Upper lobe of left lung (tissue), 6 donors: Measurements from ENCODE around the gene RNF41. TPM values are rescaled to one million over a fixed set of nuclear protein-coding genes. Genes with fewer than 3 reads are reported as not detected.

Experiments used
- ATAC-seq, 2 donors: fragments of 200-7000 bp; cut with Tn5 transposase; one replicate each; pipeline ENCODE4 v1.9.1; 2022; ENCODE audit warnings: mild to moderate bottlenecking in 2 of 2, moderate library complexity in 2 of 2; ENCODE audit not compliant: low FRiP score in 2 of 2
- DNase-seq, 2 donors: peaks; one replicate each; pipeline ENCODE4 v3.0.0-alpha.2; 2019 to 2020
- H3K27ac ChIP-seq, 4 donors: fragments of 200-600 bp; sonication (generic); one replicate each; pipeline ENCODE4 v1.5.1; 2016 to 2019
- H3K27me3 ChIP-seq, 4 donors: fragments of 200-600 bp; sonication (generic); one replicate each; pipeline ENCODE4 v1.5.1; 2017 to 2019
- H3K36me3 ChIP-seq, 4 donors: fragments of 200-600 bp; sonication (generic); one replicate each; pipeline ENCODE4 v1.5.1; 2016 to 2019
- H3K4me1 ChIP-seq, 4 donors: fragments of 200-600 bp; sonication (generic); one replicate each; pipeline ENCODE4 v1.5.1; 2018 to 2019
- H3K4me3 ChIP-seq, 4 donors: fragments of 200-600 bp; sonication (generic); one replicate each; pipeline ENCODE4 v1.5.1; 2017 to 2019; ENCODE audit warnings: mild to moderate bottlenecking in 2 of 4, moderate library complexity in 1 of 4
- H3K9me3 ChIP-seq, 4 donors: fragments of 200-600 bp; sonication (generic); one replicate each; pipeline ENCODE4 v1.5.1; 2018 to 2019
- EP300 ChIP-seq, 4 donors: sonication (generic); formaldehyde crosslinking; IDR thresholded peaks; one replicate each; pipeline ENCODE4 v1.5.1; 2017; ENCODE audit warnings: antibody characterized with exemption in 4 of 4, control low read depth in 2 of 4
- POLR2A ChIP-seq, 4 donors: fragments of 450-650 bp; IDR thresholded peaks; one replicate each; pipeline ENCODE4 v1.5.1; 2016 to 2017; ENCODE audit warnings: antibody characterized with exemption in 4 of 4, mild to moderate bottlenecking in 2 of 4
- POLR2AphosphoS5 ChIP-seq, 2 donors: sonication (generic); formaldehyde crosslinking; IDR thresholded peaks; one replicate each; pipeline ENCODE4 v1.5.1; 2017; ENCODE audit warnings: antibody characterized with exemption in 2 of 2
- WGBS, 2 donors: methylation state at CpG; one replicate each; pipeline ENCODE4 v1.1.5; 2017 to 2018; 5-methylcytosine and 5-hydroxymethylcytosine counted together
- total RNA-seq, 6 donors: library from RNA; depleted of rRNA in 4 of 6; stranded (reverse); fragments of >200 nt in 4 of 6; gene quantifications; one replicate each; pipeline versions ENCODE4 v1.1.0 to v1.2.1, GENCODE V29; 2016 to 2021
- TF ChIP-seq, protein P1 (sequence below), 6 experiments: fragments of 450-650 bp in 4 of 6; fragments of 200-600 bp in 2 of 6; sonication (generic) in 2 of 6; IDR thresholded peaks; one replicate each; pipeline ENCODE4 v1.5.1; 2016 to 2019; ENCODE audit warnings: antibody characterized with exemption in 6 of 6
- donor health status: DM: no; HTN: no; CAD: no; lungs with moderate emphysema.
- donor health status: DM: no; HTN: yes; CAD: no; lungs with severe emphysema.

RNF41 gene
- total RNA-seq, 6 donors from 2014 or later: 38.8 to 94.3 (median 62.1) TPM

DNA sequence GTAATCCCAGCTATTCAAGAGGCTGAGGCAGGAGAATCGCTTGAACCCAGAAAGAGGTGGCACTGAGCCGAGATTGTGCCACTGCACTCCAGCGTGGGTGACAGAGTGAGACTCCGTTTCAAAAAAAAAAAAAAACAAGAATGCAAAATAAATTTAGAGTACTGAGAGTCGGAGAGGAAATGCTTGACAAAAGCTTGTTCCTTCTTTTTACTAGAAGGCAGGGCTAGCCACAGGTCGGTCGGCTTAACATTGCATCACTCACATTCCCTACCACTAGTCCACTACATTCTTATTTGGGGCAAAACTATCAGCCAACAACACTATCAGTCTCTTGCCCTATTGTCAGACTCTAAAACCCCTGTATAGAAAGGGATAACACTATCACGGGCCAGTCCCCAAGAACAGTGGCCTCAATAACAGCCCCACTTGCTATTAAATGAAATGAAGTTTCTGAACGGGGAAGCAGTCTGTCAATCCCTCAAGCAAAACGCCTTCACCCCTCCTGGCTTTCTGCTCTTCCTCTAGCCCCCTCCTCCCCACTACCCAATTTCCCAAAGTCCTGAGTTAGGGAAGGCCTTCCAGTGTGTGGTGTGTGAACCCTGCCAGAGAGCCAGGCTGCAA is 1.0 kb downstream of the RNF41 start:
- Histone ChIP-seq H3K27me3 (no peaks in the 10 kb centered on the region), H3K4me1 (peaks cover 39 to 52% (median 42%) of the 10 kb centered on the region in 4 donors), H3K36me3 (peaks cover 0 to 14% (median 6%) of the 10 kb centered on the region in 4 donors), H3K27ac (peak overlapping the region; percentile 96 to 100 (median 96)), H3K9me3 (no peaks in the 10 kb centered on the region), H3K4me3 (peak overlapping the region; percentile 79 to 96 (median 84))
- ATAC-seq (peak in 1 of 2 donors; percentile 21), DNase-seq (peak in 1 of 2 donors; percentile 59)
- TF ChIP-seq, protein P1, sequence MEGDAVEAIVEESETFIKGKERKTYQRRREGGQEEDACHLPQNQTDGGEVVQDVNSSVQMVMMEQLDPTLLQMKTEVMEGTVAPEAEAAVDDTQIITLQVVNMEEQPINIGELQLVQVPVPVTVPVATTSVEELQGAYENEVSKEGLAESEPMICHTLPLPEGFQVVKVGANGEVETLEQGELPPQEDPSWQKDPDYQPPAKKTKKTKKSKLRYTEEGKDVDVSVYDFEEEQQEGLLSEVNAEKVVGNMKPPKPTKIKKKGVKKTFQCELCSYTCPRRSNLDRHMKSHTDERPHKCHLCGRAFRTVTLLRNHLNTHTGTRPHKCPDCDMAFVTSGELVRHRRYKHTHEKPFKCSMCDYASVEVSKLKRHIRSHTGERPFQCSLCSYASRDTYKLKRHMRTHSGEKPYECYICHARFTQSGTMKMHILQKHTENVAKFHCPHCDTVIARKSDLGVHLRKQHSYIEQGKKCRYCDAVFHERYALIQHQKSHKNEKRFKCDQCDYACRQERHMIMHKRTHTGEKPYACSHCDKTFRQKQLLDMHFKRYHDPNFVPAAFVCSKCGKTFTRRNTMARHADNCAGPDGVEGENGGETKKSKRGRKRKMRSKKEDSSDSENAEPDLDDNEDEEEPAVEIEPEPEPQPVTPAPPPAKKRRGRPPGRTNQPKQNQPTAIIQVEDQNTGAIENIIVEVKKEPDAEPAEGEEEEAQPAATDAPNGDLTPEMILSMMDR (IDR thresholded peaks at IDR 0.05): no peak
- peak in 2 of 4 donors; percentile 7 to 19 for TF ChIP-seq POLR2A (IDR thresholded peaks at IDR 0.05)
- 1 to 4% methylated on average over 10 of the region's 10 CpGs for WGBS, 2 donors

DNA sequence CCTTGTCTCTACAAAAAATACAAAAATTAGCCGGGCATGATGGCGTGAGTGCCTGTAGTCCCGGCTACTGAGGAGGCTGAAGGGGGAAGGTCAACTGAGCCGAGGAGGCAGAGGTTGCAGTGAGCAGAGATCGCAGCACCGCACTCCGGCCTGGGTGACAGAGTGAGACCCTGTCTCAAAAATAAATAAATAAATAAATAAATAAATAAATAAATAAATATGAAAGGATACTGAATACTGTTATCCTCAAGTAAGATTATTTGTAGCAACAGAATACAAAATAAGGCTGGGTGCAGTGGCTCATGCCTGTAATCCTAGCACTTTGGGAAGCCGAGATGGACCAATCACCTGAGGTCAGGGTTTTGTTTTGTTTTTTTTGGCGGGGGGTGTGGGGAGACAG is 1.9 kb downstream of the RNF41 start:
- Histone ChIP-seq H3K27me3 (no peaks in the 10 kb centered on the region), H3K4me1 (peaks cover 35 to 45% (median 38%) of the 10 kb centered on the region in 4 donors), H3K4me3 (peak overlapping the region in 1 of 4 donors; percentile 96), H3K27ac (peak overlapping the region; percentile 96 to 100 (median 96)), H3K36me3 (peaks cover 5 to 23% (median 13%) of the 10 kb centered on the region in 4 donors), H3K9me3 (no peaks in the 10 kb centered on the region)
- 89 to 90% methylated on average over 9 of the region's 9 CpGs for WGBS, 2 donors
- no peak for ATAC-seq
- no peak for DNase-seq
- no peak for TF ChIP-seq EP300 (IDR thresholded peaks at IDR 0.05)
- TF ChIP-seq, protein P1 (IDR thresholded peaks at IDR 0.05): no peak

DNA sequence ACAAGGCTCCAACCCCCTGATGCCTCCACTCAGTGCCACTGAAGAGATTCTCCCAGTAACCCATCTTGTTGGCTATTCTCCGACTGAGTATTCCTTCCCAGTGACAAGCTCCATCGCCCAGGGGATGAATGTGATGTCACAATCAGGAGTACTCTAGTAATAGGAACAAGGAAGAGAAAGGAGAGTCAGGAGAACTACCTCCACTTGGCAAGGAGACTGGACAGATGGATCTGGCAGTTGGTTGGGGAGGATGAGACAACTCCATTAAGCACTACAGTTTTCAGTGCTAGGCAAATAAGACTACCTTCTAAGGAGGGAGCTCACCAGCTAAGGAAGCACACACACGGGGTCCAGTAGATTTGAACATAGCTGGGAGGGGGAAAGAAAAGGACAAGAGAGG is 5.3 kb downstream of the RNF41 start:
- no peaks in the 10 kb centered on the region for H3K9me3 ChIP-seq
- WGBS, 2 donors: 86 to 88% methylated on average over 3 of the region's 3 CpGs
- peaks cover 15 to 20% (median 18%) of the 10 kb centered on the region in 4 donors for H3K4me1 ChIP-seq

DNA sequence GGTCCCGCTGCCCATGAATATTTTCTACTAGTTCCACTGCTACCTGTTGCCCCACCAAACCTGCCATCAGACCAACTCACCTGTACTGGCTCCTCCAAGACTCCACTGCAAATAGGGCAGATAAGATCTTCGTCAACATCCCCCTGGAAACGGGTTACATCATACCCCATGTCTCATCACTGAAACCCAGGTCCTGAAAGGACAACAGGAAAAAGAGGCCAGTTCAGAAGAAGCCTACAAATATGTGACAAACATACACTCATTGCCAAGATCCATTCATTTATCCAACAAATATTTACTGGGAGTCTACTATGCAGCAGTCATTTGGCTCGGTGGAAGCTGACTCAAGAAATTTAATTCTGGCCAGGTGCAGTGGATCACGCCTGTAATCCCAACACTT is 7.8 kb downstream of the RNF41 start:
- H3K27me3 ChIP-seq: no peaks in the 10 kb centered on the region
- H3K9me3 ChIP-seq: no peaks in the 10 kb centered on the region
- H3K4me1 ChIP-seq: peaks cover 0 to 4% (median 0%) of the 10 kb centered on the region in 4 donors
- H3K36me3 ChIP-seq: peaks cover 46 to 82% (median 69%) of the 10 kb centered on the region in 4 donors
- H3K27ac ChIP-seq: no peak overlapping the region
- TF ChIP-seq POLR2AphosphoS5 (IDR thresholded peaks at IDR 0.05) (no peak), POLR2A (IDR thresholded peaks at IDR 0.05) (no peak), EP300 (IDR thresholded peaks at IDR 0.05) (no peak)
- TF ChIP-seq, protein P1 (IDR thresholded peaks at IDR 0.05): no peak
- H3K4me3 ChIP-seq: no peak overlapping the region
- ATAC-seq (no peak), DNase-seq (no peak)
- WGBS, 2 donors: 92 to 96% methylated on average over 5 of the region's 5 CpGs

More for the DNA sequence above, 5.3 kb downstream of the RNF41 start:
- no peak for TF ChIP-seq EP300 (IDR thresholded peaks at IDR 0.05)
- TF ChIP-seq, protein P1 (IDR thresholded peaks at IDR 0.05): no peak
- TF ChIP-seq POLR2AphosphoS5 (IDR thresholded peaks at IDR 0.05): no peak
- no peak for TF ChIP-seq POLR2A (IDR thresholded peaks at IDR 0.05)
- no peak overlapping the region for H3K27ac ChIP-seq
- peaks cover 31 to 57% (median 46%) of the 10 kb centered on the region in 4 donors for H3K36me3 ChIP-seq
- no peaks in the 10 kb centered on the region for H3K27me3 ChIP-seq
- no peak for ATAC-seq
- H3K4me3 ChIP-seq: no peak overlapping the region
- no peak for DNase-seq

DNA sequence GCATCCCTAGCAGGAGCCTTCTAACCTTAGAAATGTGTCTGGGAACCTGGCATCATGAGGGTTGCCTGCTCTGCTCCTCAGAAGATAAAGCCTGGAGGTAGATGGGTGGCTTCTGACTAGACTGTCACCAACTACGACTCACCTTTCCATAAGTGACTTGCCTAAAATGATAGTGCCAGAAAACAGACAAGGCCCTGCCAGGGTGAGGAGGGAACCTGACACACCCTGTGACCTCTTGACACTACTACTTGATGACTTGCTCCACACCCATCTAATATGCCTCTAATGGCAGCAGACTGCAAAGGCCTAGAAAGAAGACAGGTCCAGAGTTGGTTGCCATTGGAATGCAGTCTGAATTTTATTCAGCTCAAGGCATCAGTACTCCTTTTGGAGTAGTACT is 9.4 kb downstream of the RNF41 start:
- peaks cover 0 to 1% (median 0%) of the 10 kb centered on the region in 4 donors for H3K4me1 ChIP-seq
- TF ChIP-seq POLR2A (IDR thresholded peaks at IDR 0.05): no peak
- TF ChIP-seq, protein P1 (IDR thresholded peaks at IDR 0.05): no peak
- no peak for TF ChIP-seq EP300 (IDR thresholded peaks at IDR 0.05)
- no peak overlapping the region for H3K4me3 ChIP-seq
- DNase-seq (no peak), ATAC-seq (no peak)
- H3K9me3 ChIP-seq: no peaks in the 10 kb centered on the region
- no peak overlapping the region for H3K27ac ChIP-seq
- WGBS, 2 donors: 100% methylated on average over 1 of the region's 1 CpG
- peaks cover 55 to 98% (median 84%) of the 10 kb centered on the region in 4 donors for H3K36me3 ChIP-seq
- H3K27me3 ChIP-seq: no peaks in the 10 kb centered on the region
